ENCODE data around the gene NR1H2. TPM values are rescaled to one million over a fixed set of nuclear protein-coding genes. Genes with fewer than 3 reads are reported as not detected.
A peak's percentile ranks its signal among the peaks of the same experiment; 100 is the strongest.

NR1H2 gene
- total RNA-seq, 1 donor from 2014 or later, result 29.1 TPM

- TF ChIP-seq CTCF (IDR thresholded peaks at IDR 0.05; ENCODE audit: unreplicated experiment), result no peak
- Mint-ChIP-seq H3K4me3 (ENCODE audit: low read depth) (peak overlapping the region; percentile 96), H3K4me1 (ENCODE audit: low read depth) (peaks cover 19% of the 10 kb centered on the region), H3K27me3 (no peaks in the 10 kb centered on the region), H3K36me3 (ENCODE audit: insufficient read depth) (peaks cover 22% of the 10 kb centered on the region), H3K27ac (peak overlapping the region; percentile 96), H3K9me3 (ENCODE audit: low read depth) (no peaks in the 10 kb centered on the region)
- DNase-seq (ENCODE audit: low spot score, unreplicated experiment), result no peak
Observed at GRCh38 chr19:50383001-50383851, 7.0 kb downstream of the NR1H2 start.

- Mint-ChIP-seq H3K4me3 (ENCODE audit: low read depth) (peak within 1 kb of the TSS; percentile 96), H3K4me1 (ENCODE audit: low read depth) (peaks cover 19% of the 10 kb centered on the region), H3K9me3 (ENCODE audit: low read depth) (no peaks in the 10 kb centered on the region), H3K36me3 (ENCODE audit: insufficient read depth) (peaks cover 19% of the 10 kb centered on the region), H3K27ac (peak within 1 kb of the TSS; percentile 96), H3K27me3 (no peaks in the 10 kb centered on the region)
- DNase-seq (ENCODE audit: low spot score, unreplicated experiment), result peak; percentile 98
- TF ChIP-seq CTCF (IDR thresholded peaks at IDR 0.05; ENCODE audit: unreplicated experiment), result no peak
Observed at GRCh38 chr19:50383852-50384684, 7.8 kb downstream of the NR1H2 start, which contains the start of gene POLD1. TSS of gene POLD1 (plus strand) at chr19:50384347. CDS start at chr19:50398852, 14,505 bp downstream.

GRCh38 chr19:50384685-50385535 lies 8.7 kb downstream of the NR1H2 start:
- peak overlapping the region; percentile 96 for H3K4me3 Mint-ChIP-seq (ENCODE audit: low read depth)
- H3K9me3 Mint-ChIP-seq (ENCODE audit: low read depth), result no peaks in the 10 kb centered on the region
- no peak for TF ChIP-seq CTCF (IDR thresholded peaks at IDR 0.05; ENCODE audit: unreplicated experiment)
- DNase-seq (ENCODE audit: low spot score, unreplicated experiment), result no peak
- peaks cover 19% of the 10 kb centered on the region for H3K4me1 Mint-ChIP-seq (ENCODE audit: low read depth)
- peaks cover 13% of the 10 kb centered on the region for H3K36me3 Mint-ChIP-seq (ENCODE audit: insufficient read depth)
- H3K27ac Mint-ChIP-seq, result peak overlapping the region; percentile 96
- H3K27me3 Mint-ChIP-seq, result no peaks in the 10 kb centered on the region

- Mint-ChIP-seq H3K4me1 (ENCODE audit: low read depth) (peaks cover 19% of the 10 kb centered on the region), H3K4me3 (ENCODE audit: low read depth) (no peak overlapping the region), H3K9me3 (ENCODE audit: low read depth) (no peaks in the 10 kb centered on the region), H3K36me3 (ENCODE audit: insufficient read depth) (peaks cover 15% of the 10 kb centered on the region), H3K27me3 (no peaks in the 10 kb centered on the region), H3K27ac (no peak overlapping the region)
- no peak for TF ChIP-seq CTCF (IDR thresholded peaks at IDR 0.05; ENCODE audit: unreplicated experiment)
- no peak for DNase-seq (ENCODE audit: low spot score, unreplicated experiment)
Observed at GRCh38 chr19:50387176-50387867, 11.1 kb downstream of the NR1H2 start.
